Left renal pelvis (tissue), 4 donors: ENCODE data around the gene DDX11. TPM values are rescaled to one million over a fixed set of nuclear protein-coding genes. Genes with fewer than 3 reads are reported as not detected.
A peak's percentile ranks its signal among the peaks of the same experiment; 100 is the strongest.
"Not testable (repeated sequence)": the region's sequence is repeated elsewhere in the genome, so short reads cannot be mapped to it uniquely, and the experiment has no call there.

Experiments used
- DNase-seq, 4 donors: peaks; one replicate each; pipeline ENCODE4 v3.0.0-alpha.2; 2013; ENCODE audit warnings: low read depth in 4 of 4, low spot score in 3 of 4
- polyA plus RNA-seq, 4 donors: library from polyadenylated mRNA; unstranded; fragments of 120-200 nt; gene quantifications; one replicate each; pipeline ENCODE4 v1.2.1, GENCODE V29; 2013; ENCODE audit not compliant: insufficient read length in 4 of 4

The DDX11 gene
- 10 to 100 TPM; 29.7 to 75.3 (median 43.2) TPM for polyA plus RNA-seq

DNA sequence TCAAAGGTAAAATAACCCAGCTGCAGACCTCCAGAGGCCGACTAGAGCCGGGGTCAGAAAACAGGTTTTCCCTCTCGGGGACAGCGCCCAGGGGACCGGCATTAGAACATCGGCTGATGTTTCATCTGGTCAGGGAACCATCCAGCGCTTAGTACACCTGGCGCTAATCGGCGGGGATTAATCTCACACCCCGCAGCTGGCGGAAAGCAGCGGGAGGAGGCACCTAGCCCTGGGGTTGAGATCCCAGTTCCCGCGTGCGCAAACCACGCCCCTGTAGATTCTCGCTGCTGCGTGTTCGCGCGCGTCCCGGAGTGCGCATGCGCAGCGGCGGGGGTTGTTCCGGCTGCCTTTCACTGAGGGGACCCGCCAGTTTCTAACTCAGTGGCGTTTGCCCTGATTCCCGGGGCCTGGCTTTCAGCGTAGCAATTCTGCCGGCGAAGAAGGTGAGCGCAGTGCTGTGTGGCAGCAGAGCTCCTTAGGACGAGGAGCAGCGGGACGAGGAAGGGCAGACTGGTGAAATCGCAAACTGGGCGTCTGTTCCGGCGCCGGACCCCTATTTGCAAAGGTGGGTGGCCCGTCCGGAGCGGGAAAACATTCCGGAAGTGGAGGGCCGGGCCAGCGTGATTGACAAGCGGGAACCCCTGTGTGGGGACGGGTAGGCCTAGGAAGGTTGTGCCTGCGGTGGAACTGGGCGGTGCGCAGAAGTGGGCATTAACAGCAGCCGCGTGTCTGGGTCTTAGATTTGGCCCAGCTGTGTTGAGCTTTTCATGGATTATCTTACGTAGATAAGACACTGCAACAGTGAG, at the start of gene DDX11:
Gene DDX11 (plus strand): TSS at position 334 of the 806 bp plus-strand sequence. CDS start 4,534 bp downstream, outside the sequence.
- peak; percentile 66 to 74 (median 72) for DNase-seq

DNA sequence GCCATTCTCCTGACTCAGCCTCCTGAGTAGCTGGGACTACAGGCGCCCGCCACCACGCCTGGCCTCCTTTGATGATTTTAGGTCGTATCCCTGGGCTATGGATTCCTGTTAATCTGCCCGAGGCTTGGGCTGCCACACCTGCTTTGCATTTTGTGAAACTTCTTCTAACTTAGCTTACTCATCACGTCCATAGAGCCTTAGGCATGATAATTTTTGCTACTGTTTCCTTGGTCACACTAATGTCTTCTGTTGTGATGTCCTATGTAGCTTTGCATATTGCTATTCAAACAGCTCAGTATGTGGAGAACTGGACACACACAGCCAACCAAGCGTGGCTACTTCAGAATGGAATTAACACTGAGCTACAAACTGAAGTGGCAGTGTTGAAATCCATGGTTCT, 47.5 kb upstream of the DDX11 start:
- no peak for DNase-seq

- DNase-seq, result not testable (repeated sequence)
These were observed 46.7 kb upstream of the DDX11 start for GRCh38 chr12:31027006-31027405.

DNA sequence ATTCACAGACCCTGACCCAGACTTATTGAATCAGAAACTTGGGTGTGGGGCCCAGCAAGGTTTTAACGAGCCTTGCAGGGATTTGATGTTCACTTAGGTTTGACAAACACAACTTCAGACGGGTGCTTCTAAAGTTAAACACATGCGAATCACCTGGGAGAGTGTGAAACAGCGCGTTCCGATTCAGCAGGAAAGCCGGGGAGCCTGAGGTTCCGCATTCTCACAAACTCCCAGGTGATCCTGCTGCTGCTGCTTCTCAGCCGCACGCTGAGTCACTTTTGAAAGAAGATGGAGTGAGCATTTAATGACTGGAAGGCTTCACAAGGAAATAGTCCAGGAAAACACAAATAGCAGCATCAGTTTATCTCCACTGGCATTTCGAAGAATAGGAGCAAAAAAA, 44.2 kb upstream of the DDX11 start:
- DNase-seq, result no peak

DNA sequence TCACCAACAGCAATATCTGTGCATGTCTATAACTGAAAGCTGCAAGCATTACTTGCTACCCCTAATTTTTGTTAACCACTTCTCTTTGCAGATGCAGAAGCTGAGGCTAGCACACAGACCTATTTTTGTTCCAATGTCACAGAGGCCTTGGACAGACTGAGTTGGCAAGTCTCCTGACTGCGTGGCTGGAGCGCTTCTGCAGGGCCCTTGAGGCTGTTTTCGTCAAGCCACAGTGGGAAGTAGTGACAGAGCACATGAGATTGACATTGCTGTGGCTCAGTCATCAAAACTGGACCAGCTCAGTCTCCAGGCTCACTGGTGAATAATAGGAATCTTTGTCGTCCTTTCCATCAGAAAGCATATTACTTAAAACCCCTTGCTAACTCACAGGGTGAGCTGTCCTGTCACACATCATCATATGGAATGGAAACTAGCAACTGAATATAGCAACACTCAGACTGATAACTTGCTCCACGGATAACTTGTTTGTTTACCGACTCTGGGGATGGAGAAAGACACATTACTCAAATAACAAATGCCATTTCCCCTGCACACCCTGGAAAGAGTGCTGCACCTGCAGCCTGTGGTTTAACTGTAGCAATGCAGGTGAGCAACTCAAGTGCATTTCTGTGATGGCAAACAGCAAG, 43.6 kb upstream of the DDX11 start:
- no peak for DNase-seq

DNA sequence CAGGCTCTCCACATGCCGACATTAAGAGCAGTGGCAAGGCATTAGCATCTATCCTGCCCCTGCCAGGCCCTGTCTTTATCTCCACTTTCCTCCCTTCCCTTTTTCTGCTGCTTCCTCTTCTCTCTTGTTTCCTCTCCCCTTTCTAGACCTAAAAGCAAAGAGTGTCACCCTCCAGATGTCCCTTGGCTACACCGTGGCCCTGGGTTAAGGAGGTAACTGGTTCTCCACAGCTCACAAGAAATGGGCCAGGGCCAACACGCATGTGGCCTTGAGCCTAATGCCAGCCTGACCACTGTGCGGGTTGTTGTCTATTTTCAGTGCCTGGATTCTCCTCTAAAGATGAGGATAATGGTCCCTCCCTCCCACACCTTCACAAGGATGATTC, 41.7 kb upstream of the DDX11 start:
- no peak for DNase-seq

DNA sequence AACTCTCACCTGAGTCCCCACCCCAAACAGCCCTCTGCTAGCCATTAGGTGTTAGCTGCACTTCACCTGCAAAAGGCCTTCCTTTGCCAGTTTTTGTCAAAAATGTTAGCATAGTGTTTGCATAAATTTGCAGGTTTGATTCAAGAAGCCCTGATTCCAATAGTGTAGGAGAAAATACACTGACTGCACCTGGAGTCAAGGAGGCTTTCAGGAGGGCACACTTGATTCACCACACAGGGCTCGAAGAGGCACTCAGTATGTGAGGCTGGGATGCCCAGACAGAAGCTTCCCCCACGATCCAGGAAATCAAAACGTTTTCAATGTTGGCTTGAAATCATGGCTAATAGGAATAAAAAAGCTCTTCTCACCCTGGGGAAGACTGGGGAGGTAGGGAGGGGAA, 40.5 kb upstream of the DDX11 start:
- no peak for DNase-seq

- no peak for DNase-seq
These were observed 40.0 kb upstream of the DDX11 start for GRCh38 chr12:31033681-31034080.

DNA sequence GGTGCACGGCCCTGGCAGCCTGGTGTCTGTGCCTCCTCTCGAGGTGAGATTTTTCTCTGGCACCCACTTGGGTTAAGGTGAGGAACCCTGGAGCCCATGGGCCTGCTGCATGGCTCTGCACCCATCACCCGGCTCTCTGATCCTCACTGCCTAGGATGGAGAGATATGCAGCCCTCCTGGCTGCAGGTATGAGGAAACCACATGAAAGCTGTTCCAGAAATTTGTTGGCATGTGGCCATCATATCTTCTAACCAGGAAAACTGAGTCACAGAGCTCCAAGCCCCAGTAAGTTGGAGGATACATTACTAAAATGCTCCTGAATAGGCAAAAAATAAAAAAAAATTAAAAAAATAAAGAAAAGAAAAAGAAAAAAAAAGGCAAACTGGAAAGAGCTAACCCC, 39.3 kb upstream of the DDX11 start:
- DNase-seq, result no peak

DNA sequence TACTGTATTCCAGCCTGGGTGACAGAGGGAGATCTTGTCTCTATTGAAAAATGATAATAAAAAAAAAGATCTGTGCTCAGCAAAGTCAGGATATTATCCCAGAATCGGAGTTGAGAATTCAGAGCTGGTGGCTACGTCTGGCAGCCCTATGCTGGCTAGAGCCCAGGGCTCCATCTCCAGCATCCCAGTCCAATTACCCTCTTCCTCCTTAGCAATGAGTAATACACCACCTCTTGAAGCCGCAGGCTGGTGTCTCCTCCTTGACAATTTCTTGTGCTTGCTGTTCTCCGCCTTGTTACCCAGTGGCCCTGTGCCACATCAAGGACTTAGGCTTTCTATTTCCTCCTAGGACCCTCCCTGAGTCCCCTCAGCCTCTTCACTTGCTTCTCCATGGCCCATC, 38.4 kb upstream of the DDX11 start:
- DNase-seq, result no peak

- DNase-seq, result no peak
These were observed 37.5 kb upstream of the DDX11 start for GRCh38 chr12:31035967-31036665.

GRCh38 chr12:31037028-31037427, 36.6 kb upstream of the DDX11 start:
- DNase-seq, result no peak

DNA sequence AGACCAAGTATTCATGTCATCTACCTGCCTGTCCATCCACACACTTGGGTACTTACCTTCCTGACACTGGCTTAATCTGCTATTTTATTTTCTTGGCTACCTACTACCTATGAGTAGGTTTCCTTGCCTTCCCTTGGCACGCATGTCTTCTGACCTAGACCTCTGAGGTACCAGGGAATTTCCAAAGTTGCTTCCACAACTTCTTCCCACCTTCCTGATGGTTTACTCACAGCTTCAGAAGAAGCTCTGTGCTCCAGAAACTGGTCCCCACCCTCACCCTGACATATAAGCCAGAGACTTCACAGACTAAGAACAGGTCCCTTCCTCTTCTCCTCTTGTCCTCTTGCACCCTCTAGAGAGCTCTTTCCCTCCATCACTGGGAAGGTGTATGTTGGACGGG, 35.7 kb upstream of the DDX11 start:
- DNase-seq, result no peak

DNA sequence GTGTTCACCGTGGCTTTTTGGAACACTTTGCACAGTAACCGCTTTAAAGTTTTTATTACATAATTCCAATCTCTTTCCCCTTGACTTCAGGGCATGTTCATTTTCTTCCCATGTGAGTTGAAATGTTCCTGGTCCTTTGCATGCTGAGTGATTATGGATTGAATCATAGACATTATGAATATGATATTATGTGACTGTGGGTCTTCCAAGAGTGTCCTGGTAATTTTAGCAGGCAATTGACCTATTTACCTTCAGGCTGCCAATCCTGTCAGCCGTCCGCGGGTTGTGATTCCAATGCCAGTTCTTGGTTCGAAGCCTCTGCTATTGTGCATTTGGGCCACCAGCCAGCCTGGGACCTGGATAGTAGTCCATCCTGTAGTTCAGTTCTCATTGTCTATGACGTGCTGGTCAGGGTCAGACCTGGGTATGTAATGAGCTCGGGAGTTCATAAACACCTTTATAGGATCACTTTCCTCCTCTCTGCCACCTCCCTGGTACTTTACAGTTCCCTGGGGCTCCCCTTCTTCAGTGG, 32.6 kb upstream of the DDX11 start:
- no peak for DNase-seq

GRCh38 chr12:31050143-31050542, 23.5 kb upstream of the DDX11 start:
- DNase-seq, result not testable (repeated sequence)

GRCh38 chr12:31050548-31050947, 23.1 kb upstream of the DDX11 start:
- not testable (repeated sequence) for DNase-seq

GRCh38 chr12:31051692-31052091, 22.0 kb upstream of the DDX11 start:
- not testable (repeated sequence) for DNase-seq

- DNase-seq, result not testable (repeated sequence)
These were observed 21.5 kb upstream of the DDX11 start for GRCh38 chr12:31052121-31052520.

DNA sequence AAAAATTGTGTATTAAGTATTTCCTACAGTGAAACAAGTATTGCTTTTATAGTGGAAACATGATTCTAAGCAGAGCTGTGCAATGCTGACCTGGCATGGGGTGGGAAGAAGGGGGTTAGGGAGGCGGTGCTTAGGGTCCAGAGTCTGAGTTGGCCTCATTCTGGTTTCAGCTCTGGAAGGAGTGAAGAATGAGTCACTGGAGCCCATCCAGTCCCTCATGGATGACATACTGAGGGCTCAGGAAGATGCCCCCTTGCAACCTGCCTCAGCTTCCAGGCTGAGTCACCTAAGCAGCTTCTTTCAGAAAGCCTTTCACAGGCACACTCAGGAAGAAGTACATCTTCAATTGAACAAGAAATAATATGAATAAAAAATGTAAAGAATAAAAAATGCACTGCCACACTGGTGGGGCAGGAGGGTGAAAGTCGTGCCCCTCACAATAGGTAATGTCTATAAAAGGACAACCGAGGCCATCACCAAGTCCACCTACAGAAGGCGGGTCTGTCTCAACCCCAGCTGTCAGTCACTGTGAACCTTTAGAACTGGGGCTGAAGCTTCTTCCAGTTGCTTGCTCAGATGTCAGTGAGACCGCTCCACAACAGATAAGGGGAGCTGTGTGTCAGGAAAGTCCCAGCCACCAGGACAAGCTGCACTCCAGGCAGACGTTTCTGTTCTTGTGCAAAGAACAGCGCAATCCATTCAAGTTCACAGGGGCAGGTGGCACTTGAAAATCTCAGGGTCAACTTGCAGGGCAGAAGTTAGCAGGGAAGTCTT, 20.8 kb upstream of the DDX11 start:
- DNase-seq, result not testable (repeated sequence)

GRCh38 chr12:31053944-31054343, 19.7 kb upstream of the DDX11 start:
- not testable (repeated sequence) for DNase-seq
